ENCODE measurements around the gene FOXF1. TPM values are rescaled to one million over a fixed set of nuclear protein-coding genes. Genes with fewer than 3 reads are reported as not detected.
A peak's percentile ranks its signal among the peaks of the same experiment; 100 is the strongest.

Gene FOXF1
- total RNA-seq, 1 donor from 2014 or later, result 46.4 TPM

DNA sequence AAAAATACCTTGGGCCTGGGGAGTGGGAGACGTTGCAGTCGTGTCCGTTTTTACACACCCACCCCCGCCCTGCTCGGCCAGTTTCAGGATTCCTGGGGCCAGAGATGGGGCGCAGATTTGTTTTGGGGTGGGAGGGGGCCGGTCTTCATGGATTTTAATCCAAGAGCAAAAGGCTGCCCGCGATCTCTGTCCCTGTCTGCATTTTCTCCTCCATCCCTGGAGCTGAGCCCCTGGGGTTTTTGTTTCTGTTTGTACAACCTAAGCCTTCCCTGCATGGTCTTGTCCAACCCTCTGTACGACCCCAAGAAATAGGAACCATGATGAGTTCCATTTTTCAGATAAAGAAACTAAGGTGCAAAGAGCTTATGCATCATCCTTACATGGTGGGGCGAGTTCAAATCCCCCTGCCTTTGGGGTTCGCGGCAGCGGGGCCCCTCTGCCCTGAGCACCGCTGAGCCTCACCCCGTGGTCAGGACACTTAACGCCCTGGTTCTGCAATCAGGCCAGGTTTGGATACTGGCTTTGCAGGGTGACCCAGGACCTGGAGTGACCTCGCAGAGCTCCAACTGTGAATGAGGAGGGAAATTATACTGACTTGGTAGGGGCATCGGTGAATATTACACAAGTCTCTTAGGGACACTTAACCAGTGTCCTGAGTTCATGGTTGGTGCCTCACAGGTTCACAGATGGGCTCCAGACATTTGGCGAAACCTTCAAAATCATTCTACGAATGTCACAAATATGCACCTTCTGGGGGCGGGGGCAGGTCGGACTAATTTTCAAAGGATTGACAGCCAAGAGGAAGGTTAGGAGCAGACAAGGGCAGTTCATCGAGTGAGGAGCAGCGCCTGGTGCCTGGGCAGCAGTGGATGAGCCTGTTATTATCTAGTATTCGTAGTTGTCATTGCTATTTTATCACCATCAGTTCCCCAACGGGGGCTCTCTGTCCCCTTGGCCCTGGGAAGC is 4.1 kb upstream of the FOXF1 start:
- no peak for TF ChIP-seq CTCF (IDR thresholded peaks at IDR 0.05)
- Histone ChIP-seq H3K27ac (peak overlapping the region; percentile 86), H3K4me3 (peak overlapping the region; percentile 62), H3K27me3 (peaks cover 80% of the 10 kb centered on the region), H3K36me3 (no peaks in the 10 kb centered on the region), H3K9me3 (no peaks in the 10 kb centered on the region), H3K4me1 (peaks cover 14% of the 10 kb centered on the region)
- no peak for ATAC-seq
- DNase-seq, result no peak
- intact Hi-C loops (cut with DNase I), result no loop called here

DNA sequence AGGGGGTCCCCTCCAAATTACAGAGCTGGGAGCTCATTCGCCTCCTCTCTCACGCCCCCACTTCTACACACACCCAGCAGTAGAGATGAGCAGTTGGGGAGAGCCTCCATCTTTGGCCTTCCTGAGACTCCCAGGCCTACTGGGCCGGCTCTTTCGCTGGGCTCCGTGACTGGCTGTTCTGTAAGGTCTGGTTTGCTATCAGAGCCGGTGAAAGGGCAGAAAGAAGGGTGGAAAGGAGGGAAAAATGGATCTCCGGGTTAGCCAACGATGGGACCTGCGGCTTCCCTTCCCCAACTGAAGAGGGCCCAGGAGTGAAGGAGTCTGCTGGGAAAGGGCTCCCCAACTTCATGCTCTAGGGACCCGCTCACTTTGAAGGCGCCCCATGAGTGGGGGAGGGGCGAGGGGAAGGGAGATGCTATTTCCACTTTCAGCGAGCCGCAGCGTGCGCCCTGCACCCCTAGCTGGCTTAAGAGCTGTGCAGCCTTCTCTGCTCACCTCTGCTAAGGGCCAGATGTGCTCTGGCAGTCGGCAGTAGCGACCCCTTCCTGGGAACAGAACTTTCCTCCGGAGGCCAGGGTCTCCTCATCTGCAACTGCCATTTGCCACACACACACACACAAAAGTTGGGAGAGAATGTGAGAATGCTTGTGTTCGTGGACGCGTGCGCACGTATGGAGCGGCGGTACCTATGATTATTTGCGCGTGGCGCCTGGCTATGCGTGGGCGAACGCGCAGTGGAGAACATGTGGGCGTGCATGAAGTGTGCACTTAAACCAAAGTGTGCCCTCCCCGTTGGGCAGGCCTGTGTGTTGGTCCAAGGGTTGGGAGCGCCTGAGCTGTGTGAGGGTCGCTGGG is 2.9 kb upstream of the FOXF1 start:
- intact Hi-C loops (cut with DNase I), result no loop called here
- H3K27me3 ChIP-seq, result peaks cover 81% of the 10 kb centered on the region

DNA sequence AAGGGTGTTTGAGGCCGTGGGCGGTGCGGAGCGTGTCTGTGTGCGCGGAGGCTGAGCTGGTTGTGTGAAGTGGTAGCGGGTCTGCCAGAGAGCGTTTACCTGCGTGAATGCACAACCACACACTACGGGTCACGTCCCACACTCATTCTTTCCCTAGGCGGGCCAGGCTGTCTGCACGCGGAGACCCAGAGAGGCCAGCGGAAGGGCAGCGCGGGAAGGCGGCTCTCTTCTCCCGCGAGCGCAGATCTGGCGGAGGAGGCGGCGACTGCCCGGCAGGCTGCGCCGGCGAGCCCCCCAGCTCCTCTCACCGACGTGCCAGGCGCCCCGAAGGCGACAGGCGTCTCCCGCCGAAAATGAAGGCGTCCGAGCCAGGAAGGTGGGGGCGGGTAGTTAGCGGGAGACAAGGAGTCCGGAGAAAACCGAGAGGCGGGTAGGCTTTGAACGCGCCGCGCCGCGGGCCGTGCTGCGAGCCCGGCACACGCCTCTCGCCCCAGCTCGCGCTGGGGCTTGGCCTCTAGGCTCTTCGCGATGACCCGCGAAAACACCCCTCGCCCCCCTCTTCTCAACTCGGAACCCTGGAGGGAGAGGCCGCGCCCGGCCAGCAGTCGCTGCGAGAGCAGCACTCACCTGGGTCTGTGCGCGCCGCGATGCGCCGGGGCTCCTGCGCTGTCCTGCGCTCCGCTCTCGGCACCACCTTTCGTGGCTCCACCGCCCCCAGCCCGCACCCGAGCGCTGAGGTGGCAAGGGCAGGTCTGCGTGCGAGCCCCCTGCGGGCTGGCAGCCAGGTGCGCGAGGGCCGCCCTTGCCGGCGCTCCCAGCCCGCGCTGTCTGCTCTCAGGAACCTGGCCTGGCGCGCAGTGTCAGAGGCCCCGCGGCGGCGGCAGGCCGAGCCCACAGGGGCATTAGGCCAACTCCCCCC is 2.0 kb upstream of the FOXF1 start:
- no peak for DNase-seq
- H3K27me3 ChIP-seq, result peaks cover 80% of the 10 kb centered on the region
- TF ChIP-seq CTCF (IDR thresholded peaks at IDR 0.05), result no peak
- intact Hi-C loops (cut with DNase I), result no loop called here
- peak; percentile 19 for ATAC-seq
- no peaks in the 10 kb centered on the region for H3K9me3 ChIP-seq
- H3K36me3 ChIP-seq, result no peaks in the 10 kb centered on the region
- peak overlapping the region; percentile 86 for H3K27ac ChIP-seq
- H3K4me1 ChIP-seq, result peaks cover 14% of the 10 kb centered on the region
- peak overlapping the region; percentile 62 for H3K4me3 ChIP-seq

More for the DNA sequence above, 2.9 kb upstream of the FOXF1 start:
- Histone ChIP-seq H3K4me1 (peaks cover 14% of the 10 kb centered on the region), H3K27ac (peak overlapping the region; percentile 86), H3K9me3 (no peaks in the 10 kb centered on the region), H3K36me3 (no peaks in the 10 kb centered on the region), H3K4me3 (peak overlapping the region; percentile 62)
- no peak for TF ChIP-seq CTCF (IDR thresholded peaks at IDR 0.05)
- DNase-seq (no peak), ATAC-seq (no peak)

DNA sequence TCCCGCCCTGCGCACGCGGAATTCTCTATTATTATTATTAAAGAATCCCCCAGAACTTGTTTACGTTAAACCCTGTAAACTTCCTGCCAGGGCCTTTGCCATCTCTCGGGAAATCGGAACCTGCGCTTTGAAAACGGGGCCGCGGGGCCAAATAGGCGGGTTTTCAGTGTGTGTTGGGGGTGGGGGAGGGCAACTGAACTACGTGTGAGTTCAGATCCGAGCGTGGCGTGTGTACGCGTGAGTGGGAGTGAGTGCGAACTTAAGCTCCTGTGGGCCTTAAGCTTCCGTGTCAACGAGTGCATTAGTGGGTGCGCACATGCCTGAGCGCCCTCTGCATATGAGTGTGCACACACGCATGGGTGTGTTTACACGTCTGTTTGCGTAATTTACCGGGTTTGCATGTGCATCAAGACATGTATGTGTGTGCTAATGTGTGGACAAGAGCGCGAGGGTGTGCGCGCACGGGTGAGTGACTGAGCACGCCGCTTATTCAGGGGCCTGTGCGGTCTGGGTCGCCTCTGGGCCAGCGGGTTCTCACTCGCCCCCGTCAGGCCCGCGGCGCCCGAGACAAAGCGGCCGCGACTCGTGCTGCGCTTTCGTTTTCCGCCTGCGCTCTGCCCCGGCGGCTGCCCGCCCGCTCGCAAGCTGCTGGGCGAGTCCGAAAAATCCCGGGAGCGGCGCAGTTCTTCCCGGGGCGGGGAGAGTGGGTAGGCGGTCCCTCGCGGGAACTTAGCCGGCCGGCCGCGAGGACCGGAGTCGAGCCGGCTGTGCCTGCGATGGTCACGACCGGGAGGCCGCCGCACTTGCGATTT is 1.2 kb upstream of the FOXF1 start:
- Histone ChIP-seq H3K36me3 (peaks cover 4% of the 10 kb centered on the region), H3K27me3 (peaks cover 78% of the 10 kb centered on the region), H3K27ac (peak overlapping the region; percentile 86), H3K9me3 (no peaks in the 10 kb centered on the region), H3K4me1 (peaks cover 14% of the 10 kb centered on the region), H3K4me3 (peak overlapping the region; percentile 62)
- no peak for TF ChIP-seq CTCF (IDR thresholded peaks at IDR 0.05)
- ATAC-seq (peak; percentile 45), DNase-seq (peak; percentile 80)
- intact Hi-C loops (cut with DNase I), result no loop called here

All from upper lobe of right lung (tissue), 1 donor.